HepG2 (cell line): ENCODE data around the gene KRTAP1-1. TPM values are rescaled to one million over a fixed set of nuclear protein-coding genes. Genes with fewer than 3 reads are reported as not detected.

Experiments used
- ATF7 ChIP-seq, 2 experiments: fragments of 450-650 bp in 1 of 2; sonication (generic) in 1 of 2; formaldehyde crosslinking in 1 of 2; IDR thresholded peaks; 2 replicates each; pipeline versions ENCODE4 v1.4.0 to v1.6.1; 2016 to 2020; ENCODE audit warnings: antibody characterized with exemption in 1 of 2, mild to moderate bottlenecking in 1 of 2, missing genetic modification reagents in 1 of 2
- BHLHE40 ChIP-seq: IDR thresholded peaks from 2 replicates; pipeline ENCODE4 v1.6.1; 2011; ENCODE audit warnings: low read length, improper control_type of control experiment
- CBX5 ChIP-seq: sonication (generic); formaldehyde crosslinking; IDR thresholded peaks from 2 replicates; pipeline ENCODE4 v1.4.0; 2020; ENCODE audit warnings: missing genetic modification reagents, borderline replicate concordance
- GTF3A ChIP-seq: sonication (generic); formaldehyde crosslinking; conservative IDR thresholded peaks from 2 replicates; pipeline ENCODE4 v1.4.0; 2020; ENCODE audit warnings: mild to moderate bottlenecking, missing genetic modification reagents
- HHEX ChIP-seq: IDR thresholded peaks from 2 replicates; pipeline ENCODE4 v1.6.1; 2016; ENCODE audit warnings: control low read depth
- JDP2 ChIP-seq: sonication (generic); formaldehyde crosslinking; IDR thresholded peaks from 2 replicates; pipeline ENCODE4 v1.8.1; 2022; ENCODE audit warnings: missing genetic modification reagents, borderline replicate concordance
- PTBP1 ChIP-seq: fragments of 200-400 bp; formaldehyde crosslinking; IDR thresholded peaks from 2 replicates; pipeline ENCODE4 v1.6.1; 2018; ENCODE audit warnings: low read length, low read depth; ENCODE audit not compliant: poor library complexity, severe bottlenecking
- SIX4 ChIP-seq: sonication (generic); formaldehyde crosslinking; IDR thresholded peaks from 2 replicates; pipeline ENCODE4 v1.4.0; 2020; ENCODE audit warnings: missing genetic modification reagents
- ZFY ChIP-seq: sonication (generic); formaldehyde crosslinking; IDR thresholded peaks from 2 replicates; pipeline ENCODE4 v1.4.0; 2020; ENCODE audit warnings: missing genetic modification reagents
- ZNF235 ChIP-seq: sonication (generic); formaldehyde crosslinking; IDR thresholded peaks from 2 replicates; pipeline ENCODE4 v1.8.1; 2023; ENCODE audit warnings: mild to moderate bottlenecking, missing genetic modification reagents, borderline replicate concordance
- ZNF431 ChIP-seq: sonication (generic); formaldehyde crosslinking; IDR thresholded peaks from 2 replicates; pipeline ENCODE4 v1.9.0; 2022; ENCODE audit warnings: missing genetic modification reagents, low read depth, mild to moderate bottlenecking, borderline replicate concordance
- ZNF550 ChIP-seq: sonication (generic); formaldehyde crosslinking; IDR thresholded peaks from 2 replicates; pipeline ENCODE4 v1.4.0; 2020; ENCODE audit warnings: mild to moderate bottlenecking, missing genetic modification reagents, borderline replicate concordance
- ZNF619 ChIP-seq: sonication (generic); formaldehyde crosslinking; IDR thresholded peaks from 2 replicates; pipeline ENCODE4 v1.4.0; 2020; ENCODE audit warnings: mild to moderate bottlenecking, missing genetic modification reagents
- ZNF724P ChIP-seq: sonication (generic); formaldehyde crosslinking; IDR thresholded peaks from 2 replicates; pipeline ENCODE4 v1.8.0; 2022; ENCODE audit warnings: missing genetic modification reagents, borderline replicate concordance
- ZNF83 ChIP-seq: sonication (generic); formaldehyde crosslinking; IDR thresholded peaks from 2 replicates; pipeline ENCODE4 v1.4.0; 2020; ENCODE audit warnings: missing genetic modification reagents, mild to moderate bottlenecking, borderline replicate concordance
- ZNF839 ChIP-seq: sonication (generic); formaldehyde crosslinking; IDR thresholded peaks from 2 replicates; pipeline ENCODE4 v1.4.0; 2020; ENCODE audit warnings: missing genetic modification reagents, mild to moderate bottlenecking, borderline replicate concordance
- polyA plus RNA-seq, 8 experiments: library from polyadenylated mRNA; depleted of rRNA in 3 of 8; stranded (reverse) in 7 of 8; unstranded in 1 of 8; fragments of >200 nt; fragmentation: Illumina TruSeq in 4 of 8; extraction: Trizol in 4 of 8; gene quantifications; 2 replicates each; pipeline versions ENCODE4 v1.2.1 to v1.2.3, GENCODE V29; 2011 to 2016; ENCODE audit warnings: low read depth in 4 of 8, missing spikeins in 1 of 8, mixed read lengths in 1 of 8; ENCODE audit not compliant: insufficient read depth in 1 of 8
- total RNA-seq, 5 experiments: library from RNA; depleted of rRNA; stranded (reverse); fragments of >200 nt; fragmentation: Illumina TruSeq; extraction: Trizol; gene quantifications; 2 replicates each; pipeline ENCODE4 v1.2.3, GENCODE V29; 2016; ENCODE audit warnings: low read depth in 1 of 5
- TF ChIP-seq, protein P1 (sequence below): IDR thresholded peaks from 2 replicates; pipeline ENCODE4 v1.6.1; 2016; ENCODE audit warnings: low read depth
- TF ChIP-seq, protein P2 (sequence below): sonication (generic); formaldehyde crosslinking; IDR thresholded peaks from 2 replicates; pipeline ENCODE4 v1.5.1; 2020; ENCODE audit warnings: mild to moderate bottlenecking, moderate library complexity, missing genetic modification reagents
- TF ChIP-seq, protein P3 (sequence below): sonication (generic); formaldehyde crosslinking; IDR thresholded peaks from 2 replicates; pipeline ENCODE4 v1.4.0; 2020; ENCODE audit warnings: missing genetic modification reagents
- TF ChIP-seq, protein P4 (sequence below): sonication (generic); formaldehyde crosslinking; IDR thresholded peaks from 2 replicates; pipeline ENCODE4 v1.5.0; 2020; ENCODE audit warnings: mild to moderate bottlenecking, missing genetic modification reagents, borderline replicate concordance

Gene KRTAP1-1
- total and polyA plus RNA-seq, 2 of the 13 experiments (the other 11 are each of a cell fraction or from before 2014, with no cell fraction given): not detected

DNA sequence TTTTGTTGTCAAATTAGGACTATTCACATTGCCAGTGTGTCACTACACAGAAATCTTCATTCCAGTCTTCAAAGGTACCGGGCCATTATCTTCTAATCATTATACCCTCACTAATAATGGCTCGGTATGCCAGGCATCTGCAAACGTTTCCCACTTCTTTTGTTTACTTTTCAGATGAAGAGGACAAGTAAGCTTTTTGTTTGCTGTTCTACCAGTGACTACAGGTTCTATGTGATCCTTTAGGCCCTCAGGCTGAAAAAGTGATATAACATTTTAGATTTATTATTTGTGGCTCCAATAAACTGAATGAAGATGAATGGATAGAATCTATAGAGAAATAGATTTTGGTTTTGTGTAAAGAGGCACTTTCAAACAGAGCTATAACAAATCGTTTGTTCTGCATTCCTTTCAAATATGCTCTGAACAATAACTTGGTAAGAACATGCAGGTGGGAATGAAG is 31.9 kb downstream of the KRTAP1-1 start (continued):
- TF ChIP-seq ZFY (CRISPR knock-in tag) (no peak), GTF3A (CRISPR knock-in tag) (no peak), ZNF83 (CRISPR knock-in tag) (no peak), JDP2 (no peak), ZNF431 (CRISPR knock-in tag) (no peak), ZNF235 (CRISPR knock-in tag) (no peak), SIX4 (CRISPR knock-in tag) (0 out of 2 replicates have a peak, but pooled peaks have one; percentile 34), PTBP1 (no peak), ATF7 (IDR thresholded peaks at IDR 0.05) (no peak), ATF7 (CRISPR knock-in tag; IDR thresholded peaks at IDR 0.05) (no peak), ZNF550 (CRISPR knock-in tag) (no peak), ZNF619 (no peak), ZNF724P (CRISPR knock-in tag) (no peak), BHLHE40 (no peak), ZNF839 (CRISPR knock-in tag) (no peak), CBX5 (no peak), HHEX (CRISPR knock-in tag) (peak; percentile 91)
- TF ChIP-seq, protein P1, sequence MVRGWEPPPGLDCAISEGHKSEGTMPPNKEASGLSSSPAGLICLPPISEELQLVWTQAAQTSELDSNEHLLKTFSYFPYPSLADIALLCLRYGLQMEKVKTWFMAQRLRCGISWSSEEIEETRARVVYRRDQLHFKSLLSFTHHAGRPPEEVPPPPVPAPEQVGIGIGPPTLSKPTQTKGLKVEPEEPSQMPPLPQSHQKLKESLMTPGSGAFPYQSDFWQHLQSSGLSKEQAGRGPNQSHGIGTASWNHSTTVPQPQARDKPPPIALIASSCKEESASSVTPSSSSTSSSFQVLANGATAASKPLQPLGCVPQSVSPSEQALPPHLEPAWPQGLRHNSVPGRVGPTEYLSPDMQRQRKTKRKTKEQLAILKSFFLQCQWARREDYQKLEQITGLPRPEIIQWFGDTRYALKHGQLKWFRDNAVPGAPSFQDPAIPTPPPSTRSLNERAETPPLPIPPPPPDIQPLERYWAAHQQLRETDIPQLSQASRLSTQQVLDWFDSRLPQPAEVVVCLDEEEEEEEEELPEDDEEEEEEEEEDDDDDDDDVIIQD: peak; percentile 77; the same call in 1 of the 2 replicates
- TF ChIP-seq, protein P2, sequence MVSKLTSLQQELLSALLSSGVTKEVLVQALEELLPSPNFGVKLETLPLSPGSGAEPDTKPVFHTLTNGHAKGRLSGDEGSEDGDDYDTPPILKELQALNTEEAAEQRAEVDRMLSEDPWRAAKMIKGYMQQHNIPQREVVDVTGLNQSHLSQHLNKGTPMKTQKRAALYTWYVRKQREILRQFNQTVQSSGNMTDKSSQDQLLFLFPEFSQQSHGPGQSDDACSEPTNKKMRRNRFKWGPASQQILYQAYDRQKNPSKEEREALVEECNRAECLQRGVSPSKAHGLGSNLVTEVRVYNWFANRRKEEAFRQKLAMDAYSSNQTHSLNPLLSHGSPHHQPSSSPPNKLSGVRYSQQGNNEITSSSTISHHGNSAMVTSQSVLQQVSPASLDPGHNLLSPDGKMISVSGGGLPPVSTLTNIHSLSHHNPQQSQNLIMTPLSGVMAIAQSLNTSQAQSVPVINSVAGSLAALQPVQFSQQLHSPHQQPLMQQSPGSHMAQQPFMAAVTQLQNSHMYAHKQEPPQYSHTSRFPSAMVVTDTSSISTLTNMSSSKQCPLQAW (CRISPR knock-in tag): no peak
- TF ChIP-seq, protein P3, sequence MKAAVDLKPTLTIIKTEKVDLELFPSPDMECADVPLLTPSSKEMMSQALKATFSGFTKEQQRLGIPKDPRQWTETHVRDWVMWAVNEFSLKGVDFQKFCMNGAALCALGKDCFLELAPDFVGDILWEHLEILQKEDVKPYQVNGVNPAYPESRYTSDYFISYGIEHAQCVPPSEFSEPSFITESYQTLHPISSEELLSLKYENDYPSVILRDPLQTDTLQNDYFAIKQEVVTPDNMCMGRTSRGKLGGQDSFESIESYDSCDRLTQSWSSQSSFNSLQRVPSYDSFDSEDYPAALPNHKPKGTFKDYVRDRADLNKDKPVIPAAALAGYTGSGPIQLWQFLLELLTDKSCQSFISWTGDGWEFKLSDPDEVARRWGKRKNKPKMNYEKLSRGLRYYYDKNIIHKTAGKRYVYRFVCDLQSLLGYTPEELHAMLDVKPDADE (CRISPR knock-in tag): no peak
- TF ChIP-seq, protein P4, sequence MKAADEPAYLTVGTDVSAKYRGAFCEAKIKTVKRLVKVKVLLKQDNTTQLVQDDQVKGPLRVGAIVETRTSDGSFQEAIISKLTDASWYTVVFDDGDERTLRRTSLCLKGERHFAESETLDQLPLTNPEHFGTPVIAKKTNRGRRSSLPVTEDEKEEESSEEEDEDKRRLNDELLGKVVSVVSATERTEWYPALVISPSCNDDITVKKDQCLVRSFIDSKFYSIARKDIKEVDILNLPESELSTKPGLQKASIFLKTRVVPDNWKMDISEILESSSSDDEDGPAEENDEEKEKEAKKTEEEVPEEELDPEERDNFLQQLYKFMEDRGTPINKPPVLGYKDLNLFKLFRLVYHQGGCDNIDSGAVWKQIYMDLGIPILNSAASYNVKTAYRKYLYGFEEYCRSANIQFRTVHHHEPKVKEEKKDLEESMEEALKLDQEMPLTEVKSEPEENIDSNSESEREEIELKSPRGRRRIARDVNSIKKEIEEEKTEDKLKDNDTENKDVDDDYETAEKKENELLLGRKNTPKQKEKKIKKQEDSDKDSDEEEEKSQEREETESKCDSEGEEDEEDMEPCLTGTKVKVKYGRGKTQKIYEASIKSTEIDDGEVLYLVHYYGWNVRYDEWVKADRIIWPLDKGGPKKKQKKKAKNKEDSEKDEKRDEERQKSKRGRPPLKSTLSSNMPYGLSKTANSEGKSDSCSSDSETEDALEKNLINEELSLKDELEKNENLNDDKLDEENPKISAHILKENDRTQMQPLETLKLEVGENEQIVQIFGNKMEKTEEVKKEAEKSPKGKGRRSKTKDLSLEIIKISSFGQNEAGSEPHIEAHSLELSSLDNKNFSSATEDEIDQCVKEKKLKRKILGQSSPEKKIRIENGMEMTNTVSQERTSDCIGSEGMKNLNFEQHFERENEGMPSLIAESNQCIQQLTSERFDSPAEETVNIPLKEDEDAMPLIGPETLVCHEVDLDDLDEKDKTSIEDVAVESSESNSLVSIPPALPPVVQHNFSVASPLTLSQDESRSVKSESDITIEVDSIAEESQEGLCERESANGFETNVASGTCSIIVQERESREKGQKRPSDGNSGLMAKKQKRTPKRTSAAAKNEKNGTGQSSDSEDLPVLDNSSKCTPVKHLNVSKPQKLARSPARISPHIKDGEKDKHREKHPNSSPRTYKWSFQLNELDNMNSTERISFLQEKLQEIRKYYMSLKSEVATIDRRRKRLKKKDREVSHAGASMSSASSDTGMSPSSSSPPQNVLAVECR (CRISPR knock-in tag): no peak
